GM21737 (cell line): ENCODE measurements around the gene TAF6.
A peak's percentile ranks its signal among the peaks of the same experiment; 100 is the strongest.

Experiments
- ATAC-seq: cut with Tn5 transposase; IDR thresholded peaks from one replicate; pipeline ENCODE4 v1.9.1; 2021; ENCODE audit warnings: mild to moderate bottlenecking, moderate library complexity; ENCODE audit not compliant: unreplicated experiment

TAF6 gene

DNA sequence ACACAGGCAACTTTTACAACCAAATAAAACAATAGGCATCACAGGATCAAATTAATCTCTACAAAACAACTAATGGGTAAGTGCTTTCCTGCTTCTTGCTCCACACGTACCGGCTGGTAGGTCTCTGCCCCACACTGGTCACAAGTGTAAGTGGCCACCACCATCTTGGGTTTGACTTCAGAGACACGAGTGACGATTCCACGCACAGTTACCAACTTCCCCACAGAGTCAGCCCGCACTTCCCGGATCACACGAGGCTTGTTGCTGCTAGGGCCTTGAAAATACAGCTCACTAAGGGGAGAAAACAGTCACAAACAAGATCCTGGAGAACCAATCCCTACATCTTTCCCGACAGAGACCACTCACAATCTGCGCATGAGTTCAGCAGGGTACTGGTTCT lies 20.2 kb downstream of the TAF6 start:
- no peak for ATAC-seq

DNA sequence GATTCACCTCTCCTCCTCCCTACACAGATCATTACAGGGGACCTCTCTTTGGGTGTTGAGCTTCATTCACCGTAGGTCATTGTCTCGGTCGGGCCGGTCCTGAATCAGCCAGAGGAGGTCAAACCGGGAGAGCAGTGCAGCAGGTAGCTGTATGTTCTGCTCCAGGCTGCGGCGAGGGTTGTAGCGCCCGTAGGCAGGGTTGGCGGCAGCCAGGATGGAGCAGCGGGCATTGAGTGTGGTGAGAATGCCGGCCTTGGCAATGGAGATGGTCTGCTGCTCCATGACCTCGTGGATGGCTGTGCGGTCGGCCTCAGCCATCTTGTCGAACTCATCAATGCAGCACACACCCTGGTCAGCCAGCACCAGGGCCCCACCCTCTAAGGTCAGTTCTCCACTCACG lies 23.5 kb downstream of the TAF6 start:
- ATAC-seq: no peak

GRCh38 chr7:100095289-100095688 lies 23.9 kb downstream of the TAF6 start:
- no peak for ATAC-seq

DNA sequence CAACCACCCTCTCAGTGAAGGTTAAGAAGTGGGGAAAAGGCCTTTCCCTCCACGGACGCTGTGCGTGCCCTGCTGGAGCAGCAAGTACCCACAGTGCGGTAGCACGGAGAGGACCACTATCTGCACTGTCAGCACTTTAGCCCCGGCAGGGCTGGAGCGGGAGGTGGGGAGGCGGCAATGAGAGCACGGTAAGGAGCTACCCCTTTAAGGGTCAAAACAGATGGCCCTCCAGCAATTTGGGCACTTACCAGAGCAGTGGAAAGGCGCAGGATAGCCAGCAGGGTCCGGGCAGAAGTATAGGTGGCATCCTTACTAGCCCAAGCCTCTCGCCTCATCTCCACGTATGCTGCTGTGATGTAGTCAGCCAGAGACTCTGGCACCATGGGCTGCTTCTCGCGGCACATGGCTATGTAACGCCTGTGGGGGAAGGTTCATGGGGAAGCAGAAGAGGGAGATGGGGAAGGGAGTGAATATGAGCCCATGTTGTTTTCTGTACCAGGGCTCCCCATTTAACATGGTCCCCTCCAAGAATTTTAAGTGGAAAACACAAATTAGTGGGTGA lies 25.2 kb downstream of the TAF6 start:
- ATAC-seq: no peak

GRCh38 chr7:100093498-100093897 lies 25.7 kb downstream of the TAF6 start:
- ATAC-seq: no peak

- ATAC-seq: no peak
Observed at GRCh38 chr7:100093054-100093453, 26.1 kb downstream of the TAF6 start.

- no peak for ATAC-seq
Observed at GRCh38 chr7:100091411-100092181, 27.6 kb downstream of the TAF6 start.

DNA sequence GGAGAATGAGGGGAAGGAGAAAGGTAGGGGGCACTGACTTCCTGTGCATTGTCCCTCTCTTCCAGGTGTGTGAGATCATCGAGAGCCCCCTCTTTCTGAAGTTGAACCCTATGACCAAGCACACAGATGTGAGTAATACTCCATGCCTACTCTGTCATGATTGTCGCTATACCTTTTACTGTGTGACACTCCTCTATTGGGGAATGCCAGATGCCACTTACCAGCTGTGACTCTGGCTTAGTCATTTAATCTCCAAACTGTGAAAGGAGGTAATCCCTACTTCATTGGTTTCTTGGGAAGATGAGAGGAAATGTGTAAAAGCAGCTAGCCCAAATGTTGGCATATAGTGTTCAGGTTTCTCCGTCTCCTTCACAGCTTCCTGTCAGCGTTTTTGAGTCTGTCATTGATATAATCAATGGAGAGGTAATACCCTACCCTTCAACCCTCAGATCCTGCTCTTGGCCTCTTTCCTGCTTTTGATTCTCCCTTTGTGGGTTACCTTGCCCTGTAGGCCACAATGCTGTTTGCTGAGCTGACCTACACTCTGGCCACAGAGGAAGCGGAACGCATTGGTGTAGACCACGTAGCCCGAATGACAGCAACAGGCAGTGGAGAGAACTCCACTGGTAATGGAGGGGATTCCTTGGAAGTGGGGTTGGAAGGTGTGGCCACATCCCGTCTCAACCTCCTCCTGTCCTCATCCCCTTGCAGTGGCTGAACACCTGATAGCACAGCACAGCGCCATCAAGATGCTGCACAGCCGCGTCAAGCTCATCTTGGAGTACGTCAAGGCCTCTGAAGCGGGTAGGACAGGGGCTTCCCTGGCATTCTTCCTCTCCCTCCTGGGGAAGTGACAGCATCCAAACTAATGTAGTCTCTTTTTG lies 28.4 kb downstream of the TAF6 start:
- no peak for ATAC-seq

DNA sequence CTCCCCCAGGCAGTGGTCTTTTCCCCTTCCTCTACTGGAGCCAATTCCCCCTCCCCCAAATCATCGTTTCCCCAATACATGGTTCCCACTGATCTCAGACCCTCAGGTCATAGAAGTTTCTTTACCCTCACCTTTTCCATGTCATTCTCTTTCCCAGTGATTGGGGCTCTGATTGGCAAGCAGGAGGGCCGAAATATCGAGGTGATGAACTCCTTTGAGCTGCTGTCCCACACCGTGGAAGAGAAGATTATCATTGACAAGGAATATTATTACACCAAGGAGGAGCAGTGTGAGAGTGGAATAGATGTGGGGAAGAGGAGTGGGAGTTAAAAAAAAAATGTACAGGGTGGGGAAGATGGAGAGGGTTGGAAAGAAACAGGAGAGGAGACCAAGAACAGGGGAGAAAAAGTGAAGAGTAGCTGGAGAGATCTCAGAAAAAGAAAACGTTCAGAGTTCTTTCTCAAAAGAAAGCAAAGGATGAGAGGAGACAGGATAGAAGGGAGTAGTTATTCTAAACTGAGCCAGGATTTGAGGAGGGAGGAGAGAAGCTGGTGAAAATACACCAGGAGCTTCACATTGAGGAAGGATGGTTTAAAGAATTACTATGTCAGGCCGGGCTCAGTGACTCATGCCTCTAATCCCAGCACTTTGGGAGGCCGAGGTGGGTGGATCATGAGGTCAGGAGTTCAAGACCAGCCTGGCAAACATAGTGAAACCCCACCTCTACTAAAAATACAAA lies 29.5 kb downstream of the TAF6 start:
- no peak for ATAC-seq

GRCh38 chr7:100088621-100089457 lies 30.3 kb downstream of the TAF6 start, which contains the start of gene COPS6:
COPS6 (plus strand) TSS chr7:100088969; CDS start chr7:100088991, 22 bp downstream.
- ATAC-seq: peak; percentile 47

GRCh38 chr7:100088095-100088620 lies 31.0 kb downstream of the TAF6 start:
- ATAC-seq: no peak

GRCh38 chr7:100087055-100087750 lies 32.0 kb downstream of the TAF6 start:
- no peak for ATAC-seq

- ATAC-seq: no peak
Observed at GRCh38 chr7:100085515-100085914, 33.6 kb downstream of the TAF6 start.

DNA sequence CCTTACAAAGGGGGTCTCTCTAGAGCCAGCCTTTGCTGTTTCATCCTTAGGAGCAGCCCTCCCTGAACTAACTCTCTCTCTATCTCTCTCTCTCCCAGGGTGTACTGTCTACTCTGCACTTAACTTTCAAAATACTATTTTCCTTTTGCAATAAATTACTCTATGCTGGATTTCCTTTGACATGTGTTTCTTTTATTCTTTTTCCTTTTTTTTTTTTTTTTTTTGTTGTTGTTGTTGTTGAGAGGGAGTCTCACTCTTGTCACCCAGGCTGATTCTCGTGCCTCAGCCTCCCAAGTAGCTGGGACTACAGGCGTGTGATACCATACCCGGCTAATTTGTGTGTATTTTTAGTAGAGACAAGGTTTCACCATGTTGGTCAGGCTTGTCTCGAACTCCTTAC lies 36.2 kb downstream of the TAF6 start:
- no peak for ATAC-seq

GRCh38 chr7:100081535-100082102 lies 37.5 kb downstream of the TAF6 start, which contains the start of gene ZNF3:
ZNF3 (minus strand) TSS chr7:100081723; CDS start chr7:100077357, 4,366 bp downstream.
- peak; percentile 87 for ATAC-seq

- ATAC-seq: no peak
Observed at GRCh38 chr7:100080907-100081534, 38.1 kb downstream of the TAF6 start.

- ATAC-seq: no peak
Observed at GRCh38 chr7:100079024-100079560, 40.1 kb downstream of the TAF6 start.

GRCh38 chr7:100077205-100077604 lies 42.0 kb downstream of the TAF6 start:
- no peak for ATAC-seq
